ENCODE data around the gene GJB3. TPM values are rescaled to one million over a fixed set of nuclear protein-coding genes. Genes with fewer than 3 reads are reported as not detected.

The GJB3 gene
- total RNA-seq, 1 experiment from 2014 or later: not detected

DNA sequence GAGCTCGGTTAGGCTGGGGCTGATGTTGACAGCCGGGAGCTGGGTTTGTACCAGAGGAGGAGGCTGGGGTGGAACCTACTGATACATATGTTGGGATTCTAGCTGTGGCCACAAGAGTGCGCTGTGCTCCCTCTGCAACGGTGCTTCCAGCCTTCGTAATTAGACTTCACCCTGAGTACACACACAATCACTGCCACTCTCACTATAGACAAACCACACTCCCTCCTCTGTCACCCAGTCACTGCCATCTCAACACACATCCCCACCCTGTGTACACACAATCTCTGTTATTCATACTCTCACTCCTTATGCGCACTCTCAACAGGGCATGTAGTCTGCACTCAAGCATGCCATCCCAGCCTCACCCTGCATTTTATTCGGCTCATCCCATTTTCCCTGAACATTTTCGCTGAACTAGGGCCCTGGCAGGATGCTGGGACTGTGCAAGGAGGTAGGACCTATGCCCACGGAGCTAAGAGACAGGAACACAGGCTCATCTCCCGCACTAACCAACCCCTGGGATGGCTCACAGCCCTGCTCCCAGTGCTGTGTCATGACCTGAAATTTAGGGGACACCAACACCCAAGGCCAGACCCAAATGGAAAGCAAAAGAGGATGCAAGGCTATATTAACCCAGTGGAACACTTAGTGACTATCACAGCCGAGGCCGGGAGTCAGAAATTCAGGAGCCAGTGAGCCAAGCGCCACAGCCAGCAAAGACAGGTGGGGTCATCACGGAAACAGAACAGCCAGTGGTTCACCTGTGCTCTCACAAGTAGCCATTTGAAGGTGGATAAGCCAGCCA lies 5.7 kb downstream of the GJB3 start:
- Histone ChIP-seq H3K4me1 (no peaks in the 10 kb centered on the region), H3K9me3 (replicated peaks) (no peaks in the 10 kb centered on the region), H3K27me3 (no peaks in the 10 kb centered on the region; the same call in 1 of the 2 replicates), H3K27ac (no peak overlapping the region), H3K36me3 (no peaks in the 10 kb centered on the region), H3K4me3 (no peak overlapping the region)
- DNase-seq: peak; percentile 65 to 84

DNA sequence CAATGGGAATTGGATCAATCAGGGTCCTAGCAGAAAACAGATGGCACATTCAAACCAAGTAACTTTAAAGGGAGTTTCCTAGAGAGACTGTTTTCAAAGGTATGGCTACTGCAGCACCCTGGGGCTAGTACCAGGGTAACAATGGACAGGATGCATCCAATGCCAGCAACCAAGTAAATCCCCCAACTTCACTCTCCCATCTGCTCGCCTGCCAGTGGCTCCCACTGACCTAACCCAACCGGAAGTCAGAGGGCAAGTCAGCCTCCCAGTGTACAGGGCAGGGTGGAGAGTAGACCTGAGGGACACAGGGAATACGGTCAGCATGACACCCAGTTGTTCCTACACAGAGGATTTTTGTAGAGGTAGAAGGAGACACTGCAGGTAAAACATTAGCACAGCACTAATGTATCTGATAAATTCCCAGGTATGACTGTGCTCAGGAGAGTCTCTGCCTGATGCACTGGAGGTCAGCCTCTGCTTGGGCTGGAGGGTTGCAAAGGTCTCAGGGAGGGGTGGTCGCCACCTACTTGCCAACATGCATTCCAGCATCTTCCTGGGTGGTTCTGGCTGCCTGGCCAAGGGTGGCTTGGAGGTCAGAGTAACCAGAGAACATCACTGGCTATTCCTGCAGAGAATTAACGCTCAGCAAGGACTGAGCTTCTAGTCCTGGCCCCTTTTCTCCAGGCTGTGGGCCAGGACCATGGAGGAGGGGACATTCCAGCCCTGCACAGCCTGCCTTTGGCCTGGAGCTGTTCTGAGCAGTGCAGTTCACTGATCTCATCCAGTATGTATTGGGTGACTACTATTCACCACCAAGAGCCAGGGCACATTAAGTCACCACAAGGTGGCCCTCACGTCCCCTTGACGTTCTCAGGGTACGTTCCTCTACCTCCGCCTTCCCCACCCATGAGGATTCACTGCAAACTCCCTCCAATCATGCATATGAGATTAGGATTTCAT lies 6.7 kb downstream of the GJB3 start:
- Histone ChIP-seq H3K9me3 (replicated peaks) (no peaks in the 10 kb centered on the region), H3K4me1 (no peaks in the 10 kb centered on the region), H3K4me3 (no peak overlapping the region), H3K27ac (no peak overlapping the region), H3K27me3 (no peaks in the 10 kb centered on the region; the same call in 1 of the 2 replicates), H3K36me3 (no peaks in the 10 kb centered on the region)
- DNase-seq: peak in 1 of 2 experiments; percentile 48

DNA sequence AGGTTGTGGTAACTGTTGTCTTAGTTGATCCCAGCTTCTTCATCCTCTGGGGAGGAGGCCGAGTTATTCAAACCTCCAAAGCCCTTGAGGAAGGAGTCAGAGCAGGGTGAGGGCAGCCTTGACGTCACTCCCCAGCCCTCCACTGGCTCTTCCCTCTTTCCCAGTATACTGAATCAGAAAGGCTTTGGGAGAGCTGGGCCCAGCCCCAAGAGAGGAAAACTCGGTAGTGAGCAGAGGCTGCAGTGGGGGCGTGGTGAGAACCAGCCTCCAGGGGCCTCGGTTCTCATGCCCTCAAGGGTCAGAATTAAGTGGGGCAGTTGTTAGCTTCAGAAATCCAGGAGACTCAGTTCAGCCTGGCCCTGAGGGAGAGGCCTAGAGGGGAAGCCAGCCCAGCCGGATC lies 10.0 kb downstream of the GJB3 start:
- DNase-seq: no peak
- H3K27me3 ChIP-seq: no peaks in the 10 kb centered on the region; the same call in none of the 2 replicates
- no peak overlapping the region for H3K4me3 ChIP-seq
- H3K27ac ChIP-seq: no peak overlapping the region
- no peaks in the 10 kb centered on the region for H3K36me3 ChIP-seq
- no peaks in the 10 kb centered on the region for H3K4me1 ChIP-seq
- H3K9me3 ChIP-seq (replicated peaks): no peaks in the 10 kb centered on the region

DNA sequence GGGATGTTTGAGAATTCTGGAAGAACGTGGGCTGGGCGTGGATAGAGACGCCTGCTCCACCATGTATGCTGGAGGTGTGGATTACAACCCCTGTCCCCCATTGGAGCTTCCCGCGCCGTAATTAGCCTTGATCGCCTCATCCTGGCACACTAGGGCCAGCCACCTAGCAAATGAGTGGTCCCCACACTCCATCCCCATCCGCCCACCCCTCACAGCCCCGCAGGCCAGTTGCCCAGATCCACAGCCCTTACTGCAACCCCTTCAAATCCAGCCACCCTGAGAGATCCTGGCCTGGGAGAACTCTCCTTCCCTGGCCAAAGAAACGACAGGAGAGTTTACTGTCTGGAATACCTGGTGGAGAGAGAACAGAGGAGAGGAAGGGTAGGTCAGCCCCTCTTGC lies 11.4 kb downstream of the GJB3 start:
- Histone ChIP-seq H3K27me3 (peaks cover 3% of the 10 kb centered on the region; the same call in 1 of the 2 replicates), H3K4me1 (no peaks in the 10 kb centered on the region), H3K4me3 (no peak overlapping the region), H3K9me3 (replicated peaks) (no peaks in the 10 kb centered on the region), H3K27ac (no peak overlapping the region), H3K36me3 (no peaks in the 10 kb centered on the region)
- DNase-seq: no peak

DNA sequence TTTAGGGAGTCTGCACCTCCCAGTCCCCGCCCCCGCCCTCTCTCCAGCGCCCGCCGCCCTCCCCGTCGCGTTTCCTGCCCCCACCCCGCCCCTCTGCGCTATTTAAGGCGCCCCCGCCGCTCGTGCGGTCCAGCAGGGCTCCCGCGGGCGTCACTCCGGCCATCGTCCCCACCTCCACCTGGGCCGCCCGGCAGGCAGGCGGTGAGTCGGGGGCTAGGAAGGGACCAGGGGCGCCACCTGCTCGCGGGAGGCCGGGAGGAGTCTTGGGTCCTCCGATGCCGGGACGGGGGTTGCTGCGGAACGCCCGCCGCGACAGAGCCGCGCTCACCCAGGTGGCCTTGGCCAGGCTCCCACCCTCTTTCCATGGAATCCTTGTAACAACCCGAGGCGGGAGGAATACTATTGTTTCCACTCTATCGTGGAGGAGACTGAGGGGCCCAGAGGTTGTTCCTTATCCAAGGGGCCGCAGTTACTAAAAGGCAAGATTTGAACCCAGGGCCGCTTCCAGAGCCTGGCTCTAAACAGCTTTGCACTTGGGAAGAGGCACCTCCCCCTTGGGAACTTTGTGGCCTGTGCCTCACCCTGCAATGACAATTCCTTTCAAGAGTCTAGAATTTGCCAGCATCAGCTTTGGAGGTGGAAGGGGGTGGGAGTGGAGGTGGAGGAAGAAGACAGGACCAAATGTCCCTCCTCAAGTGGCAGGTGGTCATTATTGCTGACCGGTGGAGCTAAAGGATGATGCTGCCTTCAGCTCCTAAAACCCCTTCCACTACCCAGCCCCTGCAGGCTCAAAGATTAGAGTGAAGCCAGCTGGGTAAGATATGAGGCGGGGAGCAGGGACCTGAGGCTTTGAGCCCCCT lies 12.1 kb downstream of the GJB3 start, which contains the start of gene GJA4:
Gene GJA4, plus strand, starts transcription at position 132 of the 860 bp plus-strand sequence. CDS start 1,215 bp downstream, outside the sequence.
- no peaks in the 10 kb centered on the region for H3K36me3 ChIP-seq
- no peak within 1 kb of the TSS for H3K27ac ChIP-seq
- no peak for DNase-seq
- H3K27me3 ChIP-seq: peaks cover 3% of the 10 kb centered on the region; the same call in 1 of the 2 replicates
- no peaks in the 10 kb centered on the region for H3K9me3 ChIP-seq (replicated peaks)
- H3K4me3 ChIP-seq: no peak within 1 kb of the TSS
- no peaks in the 10 kb centered on the region for H3K4me1 ChIP-seq

DNA sequence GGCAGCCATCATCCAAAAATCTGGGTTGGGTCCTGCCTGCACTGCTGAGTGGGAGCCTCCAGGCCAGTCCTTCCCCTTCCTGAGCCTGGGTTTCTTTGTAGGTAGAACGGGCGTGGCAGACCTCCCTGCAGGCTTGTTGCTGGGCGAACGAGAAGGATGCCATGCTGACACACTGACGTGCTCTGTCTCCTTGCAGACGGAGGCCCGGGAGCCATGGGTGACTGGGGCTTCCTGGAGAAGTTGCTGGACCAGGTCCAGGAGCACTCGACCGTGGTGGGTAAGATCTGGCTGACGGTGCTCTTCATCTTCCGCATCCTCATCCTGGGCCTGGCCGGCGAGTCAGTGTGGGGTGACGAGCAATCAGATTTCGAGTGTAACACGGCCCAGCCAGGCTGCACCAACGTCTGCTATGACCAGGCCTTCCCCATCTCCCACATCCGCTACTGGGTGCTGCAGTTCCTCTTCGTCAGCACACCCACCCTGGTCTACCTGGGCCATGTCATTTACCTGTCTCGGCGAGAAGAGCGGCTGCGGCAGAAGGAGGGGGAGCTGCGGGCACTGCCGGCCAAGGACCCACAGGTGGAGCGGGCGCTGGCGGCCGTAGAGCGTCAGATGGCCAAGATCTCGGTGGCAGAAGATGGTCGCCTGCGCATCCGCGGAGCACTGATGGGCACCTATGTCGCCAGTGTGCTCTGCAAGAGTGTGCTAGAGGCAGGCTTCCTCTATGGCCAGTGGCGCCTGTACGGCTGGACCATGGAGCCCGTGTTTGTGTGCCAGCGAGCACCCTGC lies 13.2 kb downstream of the GJB3 start:
- Histone ChIP-seq H3K4me3 (no peak overlapping the region), H3K27ac (no peak overlapping the region), H3K4me1 (no peaks in the 10 kb centered on the region), H3K27me3 (peaks cover 3% of the 10 kb centered on the region; the same call in 1 of the 2 replicates), H3K36me3 (no peaks in the 10 kb centered on the region), H3K9me3 (replicated peaks) (no peaks in the 10 kb centered on the region)
- DNase-seq: no peak

DNA sequence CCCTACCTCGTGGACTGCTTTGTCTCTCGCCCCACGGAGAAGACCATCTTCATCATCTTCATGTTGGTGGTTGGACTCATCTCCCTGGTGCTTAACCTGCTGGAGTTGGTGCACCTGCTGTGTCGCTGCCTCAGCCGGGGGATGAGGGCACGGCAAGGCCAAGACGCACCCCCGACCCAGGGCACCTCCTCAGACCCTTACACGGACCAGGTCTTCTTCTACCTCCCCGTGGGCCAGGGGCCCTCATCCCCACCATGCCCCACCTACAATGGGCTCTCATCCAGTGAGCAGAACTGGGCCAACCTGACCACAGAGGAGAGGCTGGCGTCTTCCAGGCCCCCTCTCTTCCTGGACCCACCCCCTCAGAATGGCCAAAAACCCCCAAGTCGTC lies 13.8 kb downstream of the GJB3 start:
- Histone ChIP-seq H3K4me1 (no peaks in the 10 kb centered on the region), H3K27ac (no peak overlapping the region), H3K9me3 (replicated peaks) (no peaks in the 10 kb centered on the region), H3K36me3 (no peaks in the 10 kb centered on the region), H3K4me3 (no peak overlapping the region), H3K27me3 (peaks cover 3% of the 10 kb centered on the region; the same call in 1 of the 2 replicates)
- DNase-seq: no peak

DNA sequence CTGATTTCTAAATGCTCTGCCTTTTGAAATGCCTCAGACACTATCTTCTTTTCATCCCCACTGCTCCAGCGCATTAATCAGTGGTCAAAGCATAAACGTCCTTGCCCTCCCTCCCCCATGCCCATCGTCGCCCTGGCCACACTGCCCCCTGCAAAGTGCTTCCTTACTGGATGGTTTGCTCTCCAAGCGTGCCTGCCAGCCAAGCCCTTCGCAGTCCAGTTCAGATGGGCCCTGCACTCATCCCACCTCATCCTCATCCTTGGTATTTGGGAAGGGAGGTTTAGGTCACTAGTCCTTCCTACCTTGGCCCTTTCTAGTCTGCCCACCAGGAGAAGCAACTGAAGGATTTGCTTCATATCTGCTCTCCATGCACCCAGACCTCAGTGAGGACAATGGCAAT lies 14.9 kb downstream of the GJB3 start:
- Histone ChIP-seq H3K9me3 (replicated peaks) (no peaks in the 10 kb centered on the region), H3K27ac (no peak overlapping the region), H3K36me3 (no peaks in the 10 kb centered on the region), H3K4me1 (no peaks in the 10 kb centered on the region), H3K27me3 (peaks cover 3% of the 10 kb centered on the region; the same call in 1 of the 2 replicates), H3K4me3 (no peak overlapping the region)
- DNase-seq: no peak

DNA sequence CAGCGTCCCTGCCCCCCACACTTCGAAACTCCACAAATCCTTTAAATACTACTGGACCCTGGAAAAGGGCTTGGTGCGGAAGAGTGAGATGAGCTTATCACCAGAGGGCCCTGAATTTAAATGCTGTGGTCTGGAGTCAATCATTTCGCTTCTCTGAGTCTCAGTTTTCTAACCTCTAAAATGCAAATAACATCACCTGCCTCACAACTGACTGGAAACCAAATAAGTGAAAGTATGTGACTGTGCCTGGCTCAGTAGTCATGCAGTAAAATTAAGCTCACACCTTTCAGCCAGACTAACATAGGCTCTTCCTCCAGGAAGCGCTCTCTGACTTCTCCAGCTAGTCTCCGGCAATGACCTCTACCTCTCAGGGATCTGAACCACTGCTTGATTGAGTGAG lies 16.0 kb downstream of the GJB3 start:
- Histone ChIP-seq H3K27me3 (peaks cover 8% of the 10 kb centered on the region; the same call in 1 of the 2 replicates), H3K36me3 (no peaks in the 10 kb centered on the region), H3K4me3 (no peak overlapping the region), H3K9me3 (replicated peaks) (no peaks in the 10 kb centered on the region), H3K27ac (no peak overlapping the region), H3K4me1 (no peaks in the 10 kb centered on the region)
- no peak for DNase-seq

DNA sequence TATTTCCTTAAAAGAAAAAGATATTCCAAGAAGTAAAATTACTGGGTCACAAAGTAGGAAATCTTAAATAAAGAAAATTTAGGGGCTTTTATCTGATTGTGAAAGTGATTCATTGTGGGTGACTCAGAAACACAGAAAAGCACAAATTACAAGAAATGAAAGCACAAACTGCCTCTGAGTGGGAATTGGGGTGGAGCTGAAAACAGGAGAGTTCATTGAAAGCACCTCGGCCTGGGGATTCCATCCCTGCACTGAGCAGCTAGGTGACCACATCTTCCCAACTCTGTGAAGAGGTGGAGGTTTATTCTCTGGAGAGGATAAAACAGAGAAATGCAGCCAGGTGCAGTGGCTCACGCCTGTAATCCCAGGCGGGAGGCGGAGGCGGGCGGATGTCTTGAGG lies 19.2 kb downstream of the GJB3 start:
- Histone ChIP-seq H3K27ac (no peak overlapping the region), H3K4me1 (no peaks in the 10 kb centered on the region)
- DNase-seq: no peak

DNA sequence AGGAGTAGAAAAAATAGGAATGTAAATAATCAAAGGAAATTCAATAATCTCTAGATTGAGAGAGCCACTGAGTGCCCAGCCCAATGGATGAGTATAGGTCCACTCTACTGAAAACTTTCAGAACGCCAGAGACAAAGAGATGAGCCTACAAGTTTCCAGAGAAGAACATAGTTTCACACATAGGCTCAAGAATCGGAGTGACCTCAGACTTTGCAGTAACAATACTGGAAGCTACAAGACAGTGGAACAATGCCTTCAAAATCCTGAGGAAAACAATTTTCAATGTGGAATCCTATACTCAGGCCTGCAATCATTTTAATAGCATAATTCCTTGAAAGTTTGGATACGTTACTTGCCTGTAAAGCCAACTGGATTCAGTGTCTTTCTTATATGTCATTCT lies 22.8 kb downstream of the GJB3 start:
- Histone ChIP-seq H3K27me3 (peaks cover 8% of the 10 kb centered on the region; the same call in 1 of the 2 replicates), H3K27ac (no peak overlapping the region), H3K4me1 (no peaks in the 10 kb centered on the region), H3K9me3 (replicated peaks) (no peaks in the 10 kb centered on the region), H3K36me3 (no peaks in the 10 kb centered on the region), H3K4me3 (no peak overlapping the region)
- DNase-seq: no peak

More for the DNA sequence above, 19.2 kb downstream of the GJB3 start:
- Histone ChIP-seq H3K36me3 (no peaks in the 10 kb centered on the region), H3K4me3 (no peak overlapping the region), H3K27me3 (peaks cover 10% of the 10 kb centered on the region; the same call in 1 of the 2 replicates), H3K9me3 (replicated peaks) (no peaks in the 10 kb centered on the region)

DNA sequence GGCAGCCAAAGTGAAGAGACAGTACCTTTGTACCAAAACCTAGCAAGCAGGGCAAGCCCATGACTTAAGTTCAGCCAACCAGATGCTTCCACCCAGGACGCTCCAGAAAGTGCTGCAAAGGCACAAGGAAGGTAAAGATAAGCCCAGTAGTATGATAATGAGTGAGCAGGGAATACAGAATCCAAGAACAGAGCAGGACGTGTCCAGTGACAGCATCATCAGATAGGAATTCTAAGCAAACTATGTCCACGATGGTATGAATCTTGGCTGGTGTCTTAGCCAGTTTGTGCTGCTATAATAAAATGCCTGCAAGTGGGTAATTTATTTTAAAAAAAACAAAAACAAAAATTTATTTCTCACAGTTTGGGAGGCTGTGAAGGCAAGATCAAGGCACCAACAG lies 25.4 kb downstream of the GJB3 start:
- Histone ChIP-seq H3K27me3 (0 out of 2 replicates have a peak, but pooled peaks cover 3% of the 10 kb centered on the region), H3K36me3 (no peaks in the 10 kb centered on the region)
- no peak for DNase-seq

DNA sequence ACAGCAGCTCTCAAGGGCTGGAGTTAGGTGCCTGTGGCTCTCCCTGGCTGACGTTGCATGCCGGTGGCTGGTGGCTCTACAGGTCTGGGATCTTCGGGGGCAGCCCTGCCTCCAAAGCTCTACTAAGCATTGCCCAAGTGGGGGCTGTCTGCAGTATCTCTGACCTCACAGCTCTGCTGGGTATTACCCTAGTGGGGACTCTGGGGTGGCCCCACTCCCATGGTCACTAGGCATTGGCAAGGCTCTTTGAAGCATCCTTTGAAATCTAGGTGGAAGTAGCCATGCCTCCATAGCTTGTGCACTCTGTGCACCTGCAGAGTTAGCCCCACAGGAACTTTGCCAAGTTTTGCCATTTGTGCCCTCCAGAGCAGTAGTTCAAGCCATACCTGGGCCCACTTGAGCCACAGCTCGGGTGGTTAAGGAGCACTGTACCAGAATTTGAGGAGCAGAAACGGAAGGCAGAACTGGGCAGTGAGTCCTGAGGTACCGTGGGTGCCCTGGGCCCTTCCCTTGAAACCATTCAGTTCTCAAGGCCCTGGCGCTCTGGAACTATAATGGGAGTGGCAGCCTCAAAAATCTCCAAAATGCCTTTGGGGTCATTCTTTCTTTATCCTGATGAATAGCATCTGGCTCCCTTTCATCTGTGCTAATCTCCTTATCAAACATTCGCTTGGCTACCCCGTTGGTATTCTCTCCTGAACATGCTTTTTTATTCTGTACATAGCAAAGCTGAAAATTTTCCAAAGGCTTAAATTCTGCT lies 27.2 kb downstream of the GJB3 start:
- H3K4me3 ChIP-seq: no peak overlapping the region
- H3K27ac ChIP-seq: no peak overlapping the region
- no peaks in the 10 kb centered on the region for H3K4me1 ChIP-seq
- H3K36me3 ChIP-seq: no peaks in the 10 kb centered on the region
- no peaks in the 10 kb centered on the region for H3K9me3 ChIP-seq (replicated peaks)
- H3K27me3 ChIP-seq: 0 out of 2 replicates have a peak, but pooled peaks cover 3% of the 10 kb centered on the region
- no peak for DNase-seq

More for the DNA sequence above, 25.4 kb downstream of the GJB3 start:
- Histone ChIP-seq H3K9me3 (replicated peaks) (no peaks in the 10 kb centered on the region), H3K4me3 (no peak overlapping the region), H3K27ac (no peak overlapping the region), H3K4me1 (no peaks in the 10 kb centered on the region)
